DOHH2 (cell line): ENCODE data around the gene PACS2.

ENCODE experiments used
- CTCF ChIP-seq: fragments of 200-600 bp; sonication (generic); IDR thresholded peaks from one replicate; pipeline ENCODE4 v1.5.1; 2014; ENCODE audit warnings: antibody characterized with exemption, mild to moderate bottlenecking, low read depth, low read length; ENCODE audit not compliant: poor library complexity, severe bottlenecking
- EZH2phosphoT487 ChIP-seq: fragments of 200-600 bp; sonication (generic); IDR thresholded peaks from 2 replicates; pipeline ENCODE4 v1.6.1; 2017; ENCODE audit warnings: borderline replicate concordance, mild to moderate bottlenecking, antibody characterized with exemption, low read length, moderate library complexity, mixed read lengths

- TF ChIP-seq CTCF (peak; percentile 11), EZH2phosphoT487 (no peak)
Observed at GRCh38 chr14:105334383-105335230, 20.1 kb downstream of the PACS2 start.
